Activated CD4-positive, alpha-beta T cell treated with anti-CD3 and anti-CD28 coated beads, Interleukin-2, amount 50 U/mL, for 16 hours (primary cell): ENCODE results near the gene GTPBP4.
A peak's percentile ranks its signal among the peaks of the same experiment; 100 is the strongest.

Experiments used
- DNase-seq: peaks from one replicate; pipeline ENCODE4 v3.0.0-alpha.2; 2020

Gene GTPBP4

DNA sequence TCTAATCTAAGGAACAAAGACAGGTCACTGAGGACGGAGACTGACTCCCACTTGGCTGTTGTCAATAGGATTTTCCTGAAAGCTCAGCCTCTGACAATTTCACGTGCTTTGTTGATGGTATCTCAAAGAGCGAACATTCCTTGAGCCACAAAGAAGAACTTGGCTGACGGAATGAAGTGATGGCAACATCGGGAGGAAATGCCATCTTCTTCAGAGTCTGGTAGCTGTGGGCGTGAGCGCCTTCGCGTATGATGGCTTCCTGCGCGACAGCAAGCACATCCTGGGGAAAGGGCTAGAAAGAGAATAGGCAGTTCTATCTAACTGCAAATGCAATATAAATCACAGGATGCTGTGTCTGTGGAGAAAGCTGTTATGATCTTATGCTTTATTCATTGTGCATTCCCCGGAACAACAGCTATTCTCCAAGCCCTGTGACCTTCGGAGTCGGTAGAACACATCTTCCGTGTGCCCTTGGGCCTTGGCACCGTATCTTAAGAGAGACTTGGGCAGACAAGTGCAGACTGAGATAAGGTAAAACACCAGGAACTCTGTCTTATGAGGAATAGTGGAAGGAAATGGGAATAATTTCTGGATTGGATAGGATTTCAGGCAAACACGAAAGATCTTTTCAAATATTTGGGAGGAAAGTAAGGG is 19.6 kb upstream of the GTPBP4 start:
- no peak for DNase-seq

- no peak for DNase-seq
Observed at GRCh38 chr10:969473-970150, 18.6 kb upstream of the GTPBP4 start.

DNA sequence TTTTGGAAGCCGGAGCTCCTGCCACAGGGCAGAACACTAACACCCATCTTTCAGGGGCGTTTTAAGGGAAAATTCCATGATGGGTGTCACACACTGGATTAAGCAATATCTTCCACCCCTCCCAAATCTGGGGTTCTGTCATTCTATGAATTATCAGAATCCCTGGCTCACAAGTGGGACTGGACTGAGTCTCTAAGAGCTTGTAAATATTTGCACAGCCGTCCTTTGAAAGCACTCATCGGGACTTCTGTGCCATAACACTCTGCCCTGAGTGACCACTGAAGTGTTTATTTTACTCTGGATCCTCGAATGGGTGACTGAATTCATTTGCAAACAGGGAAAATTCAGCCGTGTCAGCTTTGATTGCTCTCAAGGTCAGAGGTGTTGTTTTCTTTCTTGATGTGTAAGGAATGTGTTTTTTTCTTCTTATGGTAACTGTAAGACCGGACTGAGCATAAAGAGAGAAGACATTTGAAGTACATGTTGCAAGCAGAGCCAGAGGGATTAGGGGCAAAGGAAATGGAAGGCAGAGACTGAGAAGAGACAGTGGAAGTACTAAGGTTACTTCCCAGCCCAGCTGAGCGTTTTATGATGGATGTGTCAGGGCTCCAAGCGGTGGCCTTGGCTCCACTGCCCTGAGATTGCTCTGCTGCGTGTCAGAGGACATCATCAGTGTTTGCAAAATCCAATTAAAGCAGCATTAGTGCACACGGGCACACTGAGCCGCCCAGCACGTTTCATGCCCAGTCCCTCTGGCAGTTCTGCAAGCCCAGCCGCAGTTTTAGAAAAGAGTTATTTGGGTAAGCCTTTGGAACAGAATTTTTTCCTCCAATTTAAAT is 17.7 kb upstream of the GTPBP4 start:
- DNase-seq = no peak

GRCh38 chr10:971150-971542 is 17.1 kb upstream of the GTPBP4 start:
- DNase-seq = no peak

DNA sequence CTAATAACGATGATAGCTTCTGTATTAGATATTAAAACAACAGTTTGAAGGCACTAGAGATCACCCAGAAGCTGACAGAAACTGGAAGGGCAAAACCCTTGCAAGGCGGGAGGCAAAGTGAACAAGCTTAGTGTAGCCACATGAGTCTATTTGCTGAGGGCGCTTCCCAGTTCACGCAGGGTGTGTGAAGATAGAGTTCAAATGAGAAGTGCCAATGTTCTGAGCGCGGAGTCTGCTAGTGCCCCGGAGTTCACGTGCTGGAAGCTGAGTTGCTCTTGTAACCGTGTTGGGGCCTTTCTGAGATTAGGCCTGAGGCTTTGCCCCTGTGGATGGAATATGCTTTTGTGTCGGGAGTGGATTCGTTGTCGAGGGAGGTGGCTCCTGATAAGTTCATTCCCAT is 16.6 kb upstream of the GTPBP4 start:
- DNase-seq = no peak

DNA sequence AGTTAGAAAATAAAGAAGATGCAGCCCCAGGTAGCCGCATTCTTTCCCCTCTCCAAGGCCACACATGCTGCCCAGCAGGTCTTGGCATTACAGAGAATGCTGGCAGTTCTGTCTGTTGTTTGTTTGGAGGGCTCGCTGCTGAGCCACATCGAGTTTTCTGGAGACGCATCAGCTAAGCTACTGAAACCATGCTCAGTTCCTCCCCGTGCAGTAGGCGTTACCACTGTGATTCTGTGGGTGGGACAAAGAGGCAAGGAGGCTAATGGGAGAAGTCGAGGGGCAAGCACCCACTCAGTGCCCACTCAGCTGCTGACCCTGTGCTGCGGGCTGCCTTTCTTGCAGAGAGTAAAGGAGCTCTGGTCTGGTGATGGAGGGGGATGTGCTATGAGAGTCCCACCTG is 15.5 kb upstream of the GTPBP4 start:
- DNase-seq = no peak

GRCh38 chr10:974038-974784 is 14.0 kb upstream of the GTPBP4 start:
- no peak for DNase-seq

GRCh38 chr10:974785-975074 is 13.5 kb upstream of the GTPBP4 start:
- DNase-seq = no peak

DNA sequence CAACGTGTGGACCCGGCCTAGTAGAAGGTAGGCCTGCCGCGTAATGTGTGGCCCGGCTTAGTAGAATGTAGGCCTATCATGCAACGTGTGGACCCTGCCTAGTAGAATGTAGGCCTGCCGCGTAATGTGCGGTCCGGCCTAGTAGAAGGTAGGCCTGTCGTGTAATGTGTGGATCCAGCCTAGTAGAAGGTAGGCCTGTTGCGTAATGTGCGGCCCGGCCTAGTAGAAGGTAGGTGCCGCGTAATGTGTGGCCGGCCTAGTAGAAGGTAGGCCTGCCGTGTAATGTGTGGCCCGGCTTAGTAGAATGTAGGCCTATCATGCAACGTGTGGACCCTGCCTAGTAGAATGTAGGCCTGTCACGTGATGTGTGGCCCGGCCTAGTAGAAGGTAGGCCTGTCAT is 11.9 kb upstream of the GTPBP4 start:
- no peak for DNase-seq

GRCh38 chr10:978826-979421 is 9.3 kb upstream of the GTPBP4 start:
- no peak for DNase-seq

- DNase-seq = no peak
Observed at GRCh38 chr10:980468-981093, 7.7 kb upstream of the GTPBP4 start.

- no peak for DNase-seq
Observed at GRCh38 chr10:983401-983800, 4.8 kb upstream of the GTPBP4 start.

GRCh38 chr10:983971-984655 is 4.1 kb upstream of the GTPBP4 start:
- DNase-seq = no peak

GRCh38 chr10:985361-985760 is 2.9 kb upstream of the GTPBP4 start:
- DNase-seq = no peak

DNA sequence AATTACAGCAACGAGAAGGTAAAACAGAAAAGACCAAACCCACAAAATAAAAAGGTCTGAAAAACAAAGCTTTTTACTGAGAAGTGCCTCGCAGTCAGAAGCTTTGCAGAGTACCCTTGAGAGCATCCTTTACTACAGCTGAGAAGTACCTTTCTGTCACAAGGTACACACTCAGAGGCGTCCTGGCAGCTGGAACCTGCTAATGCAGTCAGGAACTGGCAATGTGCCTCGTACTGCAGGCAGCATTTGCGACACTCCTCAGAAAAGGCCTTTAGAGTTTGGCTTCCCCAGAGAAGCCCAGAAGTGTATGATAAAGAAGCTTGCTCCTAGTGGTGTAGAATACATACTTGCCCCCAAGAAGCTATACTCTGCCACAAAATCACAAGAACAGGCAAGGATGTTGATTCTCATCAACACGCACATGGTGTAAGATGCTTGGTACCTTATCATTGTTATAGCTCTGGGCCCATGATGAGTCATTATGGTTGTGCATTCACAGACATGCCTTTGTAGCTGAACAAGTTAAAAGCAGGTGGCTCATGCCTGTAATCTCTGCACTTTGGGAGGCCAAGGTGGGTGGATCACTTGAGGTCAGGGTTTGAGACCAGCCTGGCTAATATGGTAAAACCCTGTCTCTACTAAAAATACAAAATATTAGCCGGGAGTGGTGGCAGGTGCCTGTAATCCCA is 2.0 kb upstream of the GTPBP4 start:
- DNase-seq = peak; percentile 31

- DNase-seq = no peak
Observed at GRCh38 chr10:986881-987619, 1.2 kb upstream of the GTPBP4 start.

DNA sequence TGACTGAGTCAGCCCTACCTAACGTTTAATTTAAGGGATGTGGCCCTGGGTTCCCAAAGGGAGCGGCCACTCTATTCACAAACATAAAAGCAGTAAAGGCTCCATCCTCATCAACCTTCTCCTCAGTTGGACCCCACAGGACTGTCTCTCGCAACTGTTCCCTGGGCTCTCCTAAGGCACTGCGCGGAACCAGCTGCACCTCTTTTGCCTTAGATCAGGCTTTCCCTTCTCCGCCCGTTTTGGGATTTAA is 689 bp upstream of the GTPBP4 start:
- no peak for DNase-seq

DNA sequence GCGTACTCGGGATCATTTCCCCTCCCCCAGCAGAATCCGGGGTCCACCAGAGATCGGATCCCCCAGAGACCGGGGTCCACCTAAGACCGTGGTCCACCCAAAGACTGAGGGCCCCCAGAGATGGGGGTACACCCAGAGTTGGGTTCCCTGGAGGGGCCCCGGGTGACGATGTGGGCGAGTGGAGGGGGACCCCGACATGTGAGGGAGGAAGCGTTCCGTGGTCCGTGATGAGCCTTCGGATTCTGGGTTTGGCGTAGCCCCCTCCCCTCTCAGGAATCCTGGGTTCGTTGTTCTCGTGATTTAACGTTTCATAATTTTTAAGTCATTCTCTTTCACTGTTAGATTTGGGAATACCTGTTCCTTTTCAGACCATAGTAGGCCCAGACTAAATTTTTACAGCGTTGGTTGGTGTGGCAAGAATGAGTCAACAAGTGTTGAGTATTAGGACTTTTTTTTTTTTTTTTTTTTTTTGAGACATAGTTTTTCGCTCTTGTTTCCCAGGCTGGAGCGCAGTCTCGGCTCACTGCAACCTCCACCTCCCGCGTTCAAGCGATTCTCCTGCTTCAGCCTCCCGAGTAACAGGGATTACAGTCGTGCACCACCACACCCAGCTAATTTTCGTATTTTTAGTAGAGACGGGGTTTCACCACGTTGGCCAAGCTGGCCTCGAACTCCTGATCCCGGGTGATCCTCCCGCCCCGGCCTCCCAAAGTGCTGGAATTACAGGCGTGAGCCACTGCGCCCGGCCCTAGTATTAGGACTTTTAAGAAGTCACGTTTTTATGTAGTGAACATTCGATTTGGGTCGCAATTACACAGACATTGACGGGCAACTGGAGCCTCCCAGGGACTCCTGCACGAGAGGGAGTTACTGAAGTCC is 672 bp downstream of the GTPBP4 start:
- DNase-seq = no peak

- no peak for DNase-seq
Observed at GRCh38 chr10:990808-991207, 2.6 kb downstream of the GTPBP4 start.

GRCh38 chr10:992467-992866 is 4.2 kb downstream of the GTPBP4 start:
- DNase-seq = no peak
